PC-9 (cell line): ENCODE measurements around the gene SLC7A14.

Experiments used
- EZH2 ChIP-seq: fragments of 200-600 bp; sonication (generic); IDR thresholded peaks from 2 replicates; pipeline ENCODE4 v1.8.0; 2017; ENCODE audit warnings: antibody characterized with exemption, low read depth
- TF ChIP-seq, protein P1 (sequence below): fragments of 200-600 bp; sonication (generic); conservative IDR thresholded peaks from 2 replicates; pipeline ENCODE4 v1.6.1; 2017; ENCODE audit warnings: mixed run types, antibody characterized with exemption, mild to moderate bottlenecking, moderate library complexity

DNA sequence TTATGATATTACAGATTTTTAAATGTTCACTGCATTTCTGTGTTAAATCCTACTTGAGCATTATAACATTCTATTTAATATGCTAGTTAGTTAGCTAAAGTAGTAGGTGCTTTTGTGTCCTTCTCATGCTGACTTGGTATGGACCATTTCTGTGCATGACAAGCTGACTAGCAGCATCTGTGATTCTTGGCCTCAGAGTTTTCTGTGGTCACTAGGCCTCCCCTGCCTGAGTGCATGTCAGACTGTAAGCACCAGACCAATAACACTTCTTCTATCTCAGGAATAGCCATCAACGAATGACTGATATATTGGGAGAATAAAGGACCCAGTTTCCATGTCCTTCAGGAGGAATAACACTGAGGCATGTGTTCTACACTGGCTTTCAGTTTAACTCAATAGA, 22.6 kb upstream of the SLC7A14 start:
- TF ChIP-seq, protein P1, sequence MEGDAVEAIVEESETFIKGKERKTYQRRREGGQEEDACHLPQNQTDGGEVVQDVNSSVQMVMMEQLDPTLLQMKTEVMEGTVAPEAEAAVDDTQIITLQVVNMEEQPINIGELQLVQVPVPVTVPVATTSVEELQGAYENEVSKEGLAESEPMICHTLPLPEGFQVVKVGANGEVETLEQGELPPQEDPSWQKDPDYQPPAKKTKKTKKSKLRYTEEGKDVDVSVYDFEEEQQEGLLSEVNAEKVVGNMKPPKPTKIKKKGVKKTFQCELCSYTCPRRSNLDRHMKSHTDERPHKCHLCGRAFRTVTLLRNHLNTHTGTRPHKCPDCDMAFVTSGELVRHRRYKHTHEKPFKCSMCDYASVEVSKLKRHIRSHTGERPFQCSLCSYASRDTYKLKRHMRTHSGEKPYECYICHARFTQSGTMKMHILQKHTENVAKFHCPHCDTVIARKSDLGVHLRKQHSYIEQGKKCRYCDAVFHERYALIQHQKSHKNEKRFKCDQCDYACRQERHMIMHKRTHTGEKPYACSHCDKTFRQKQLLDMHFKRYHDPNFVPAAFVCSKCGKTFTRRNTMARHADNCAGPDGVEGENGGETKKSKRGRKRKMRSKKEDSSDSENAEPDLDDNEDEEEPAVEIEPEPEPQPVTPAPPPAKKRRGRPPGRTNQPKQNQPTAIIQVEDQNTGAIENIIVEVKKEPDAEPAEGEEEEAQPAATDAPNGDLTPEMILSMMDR = no peak
- TF ChIP-seq EZH2 = no peak
